ELR (cell line): Measurements from ENCODE around the gene JTB.
A peak's percentile ranks its signal among the peaks of the same experiment; 100 is the strongest.
"Not testable (repeated sequence)": the region's sequence is repeated elsewhere in the genome, so short reads cannot be mapped to it uniquely, and the experiment has no call there.

Experiments
- DNase-seq: peaks from one replicate; pipeline ENCODE4 v3.0.0-alpha.2; 2015; ENCODE audit warnings: low read depth

The JTB gene

DNA sequence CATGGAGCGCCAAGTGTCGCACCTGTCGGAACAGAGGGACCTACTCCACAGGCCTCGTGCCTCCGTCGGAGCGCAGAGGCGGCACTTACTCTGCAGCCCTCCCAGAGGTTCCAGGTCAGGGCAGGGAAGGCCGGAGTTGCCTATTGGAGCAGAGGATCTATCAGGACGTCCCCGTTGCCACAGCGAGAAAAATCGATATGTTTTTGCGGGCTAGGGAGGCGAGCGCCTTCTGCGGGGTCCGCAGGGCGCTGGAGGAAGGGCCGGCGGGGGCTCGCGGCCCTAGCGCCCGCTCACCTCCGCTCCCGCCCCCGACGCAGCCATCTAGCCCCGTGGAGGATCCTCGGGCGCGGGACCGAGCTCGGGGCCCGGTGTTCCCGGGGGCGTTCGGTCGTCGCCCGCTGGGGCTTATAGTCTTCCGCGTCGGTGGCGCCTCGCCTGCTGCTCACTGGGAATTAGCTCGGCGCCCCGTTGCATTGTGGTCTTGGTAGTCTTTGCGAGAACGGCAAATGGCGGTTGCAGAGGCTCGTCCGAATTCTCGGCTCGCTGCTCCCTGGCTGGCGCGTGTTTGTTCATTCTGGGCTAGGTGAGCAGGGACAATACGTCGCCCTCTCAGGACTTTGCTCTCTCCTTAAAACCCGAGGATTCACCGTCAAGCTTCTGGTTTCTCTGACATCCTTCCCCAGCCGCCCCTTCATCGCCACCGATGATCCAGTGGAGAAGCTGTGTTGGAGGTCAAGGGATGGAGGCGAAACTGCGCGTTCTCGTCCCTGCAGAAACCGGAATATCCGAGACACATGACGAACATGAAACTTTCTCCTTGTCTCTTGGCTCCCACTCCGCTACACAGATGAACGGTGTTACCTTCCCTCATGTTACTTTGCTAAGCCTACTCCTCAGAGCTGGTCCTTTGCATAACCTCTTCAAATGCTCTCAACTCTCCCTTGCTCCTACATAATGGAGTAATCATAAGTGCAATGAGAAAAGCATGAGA, at the start of gene JTB:
Gene JTB (minus strand): TSS at position 425 of the 991 bp plus-strand sequence. CDS start 422 bp downstream, at position 3.
- DNase-seq: peak; percentile 89

DNA sequence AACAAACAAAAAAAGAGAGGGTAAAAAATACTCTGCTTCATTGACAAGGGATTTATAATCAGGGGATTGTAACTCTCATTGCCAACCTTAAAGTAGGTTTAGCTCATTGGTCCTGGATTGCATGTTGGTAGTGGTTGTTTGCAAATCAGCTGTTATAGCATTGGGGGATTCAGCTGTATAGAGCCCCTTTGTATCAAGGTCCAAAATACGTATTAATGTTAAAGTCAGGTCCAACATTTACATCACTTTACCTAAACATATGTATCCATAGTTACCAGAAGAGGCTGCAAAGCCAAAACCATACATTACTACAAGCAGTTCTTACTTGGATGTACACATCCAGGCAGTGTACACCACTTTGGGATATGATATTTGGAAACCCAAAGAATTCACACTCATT, 42.5 kb upstream of the JTB start:
- no peak for DNase-seq

DNA sequence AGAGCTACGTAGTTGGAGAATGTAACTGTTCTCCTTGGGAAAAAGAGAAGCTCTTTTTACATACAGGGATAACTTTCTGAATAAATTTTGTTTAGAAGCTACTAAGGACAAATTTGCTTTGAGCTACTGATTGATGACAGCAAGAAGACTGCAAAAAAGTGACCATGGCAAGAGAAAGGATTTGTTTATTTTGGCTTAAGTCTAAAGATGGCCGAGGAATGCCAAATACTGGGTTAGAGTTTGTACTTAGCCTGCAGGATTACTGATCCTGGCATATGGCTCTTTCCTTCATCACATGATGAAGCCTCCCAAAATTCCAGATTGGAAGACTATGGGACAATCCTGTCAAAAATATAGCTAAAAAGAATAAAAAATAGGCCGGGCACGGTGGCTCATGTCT, 41.8 kb upstream of the JTB start:
- no peak for DNase-seq

- DNase-seq: peak; percentile 79
Measured at GRCh38 chr1:154014154-154014907, 36.9 kb upstream of the JTB start.

DNA sequence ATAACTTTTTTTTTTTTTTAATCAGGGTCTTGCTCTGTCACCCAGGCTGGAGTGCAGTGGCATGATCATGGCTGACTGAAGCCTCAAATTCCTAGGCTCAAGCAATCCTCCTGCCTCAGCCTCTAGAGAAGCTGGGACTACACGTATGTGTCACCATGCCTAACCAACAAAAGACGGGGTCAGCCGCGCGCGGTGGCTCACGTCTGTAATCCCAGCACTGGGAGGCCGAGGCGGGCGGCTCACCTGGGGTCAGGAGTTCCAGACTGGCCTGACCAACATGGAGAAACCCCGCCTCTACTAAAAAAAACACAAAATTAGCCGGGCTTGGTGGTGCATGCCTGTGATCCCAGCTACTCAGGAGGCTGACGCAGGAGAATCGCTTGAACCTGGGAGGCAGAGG, 35.1 kb upstream of the JTB start:
- DNase-seq: not testable (repeated sequence)

GRCh38 chr1:154012129-154012528, 34.7 kb upstream of the JTB start:
- no peak for DNase-seq

DNA sequence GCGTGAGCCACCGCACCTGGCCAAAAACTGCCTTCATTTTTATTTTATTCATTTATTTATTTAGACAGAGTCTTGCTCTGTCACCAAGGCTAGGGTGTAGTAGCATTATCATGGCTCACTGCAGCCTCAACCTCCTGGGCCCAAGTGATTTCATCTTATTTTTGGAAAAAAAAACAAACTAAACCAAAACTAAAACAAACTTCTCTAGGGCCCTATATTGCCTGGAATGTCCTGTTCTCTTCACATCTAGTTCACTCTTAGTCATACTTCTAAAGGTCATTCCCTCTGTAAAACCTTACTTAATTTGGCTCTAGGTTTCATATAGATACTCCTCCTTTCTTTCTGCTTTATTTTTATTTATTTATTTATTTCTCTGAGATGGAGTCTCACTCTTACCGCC, 28.7 kb upstream of the JTB start:
- peak; percentile 33 for DNase-seq

DNA sequence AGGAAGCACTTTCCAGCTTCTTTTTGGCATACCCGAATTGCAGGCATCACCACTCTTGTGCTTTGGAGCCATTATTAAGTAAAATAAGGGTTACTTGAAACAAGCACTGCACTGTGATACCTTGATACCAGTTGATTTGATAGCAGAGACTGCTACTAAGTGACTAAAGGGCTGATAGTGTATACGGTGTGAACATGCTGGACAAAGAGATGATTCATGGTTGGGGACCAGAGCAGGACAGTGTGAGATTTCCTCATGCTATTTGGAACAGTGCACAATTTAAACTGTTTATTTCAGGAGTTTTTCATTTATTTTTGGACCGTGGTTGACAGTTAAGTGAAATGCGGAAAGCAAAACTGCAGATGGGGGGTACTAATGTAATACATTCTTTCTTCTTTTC, 22.9 kb upstream of the JTB start:
- DNase-seq: no peak

- DNase-seq: not testable (repeated sequence)
Measured at GRCh38 chr1:153996882-153997281, 19.4 kb upstream of the JTB start.

DNA sequence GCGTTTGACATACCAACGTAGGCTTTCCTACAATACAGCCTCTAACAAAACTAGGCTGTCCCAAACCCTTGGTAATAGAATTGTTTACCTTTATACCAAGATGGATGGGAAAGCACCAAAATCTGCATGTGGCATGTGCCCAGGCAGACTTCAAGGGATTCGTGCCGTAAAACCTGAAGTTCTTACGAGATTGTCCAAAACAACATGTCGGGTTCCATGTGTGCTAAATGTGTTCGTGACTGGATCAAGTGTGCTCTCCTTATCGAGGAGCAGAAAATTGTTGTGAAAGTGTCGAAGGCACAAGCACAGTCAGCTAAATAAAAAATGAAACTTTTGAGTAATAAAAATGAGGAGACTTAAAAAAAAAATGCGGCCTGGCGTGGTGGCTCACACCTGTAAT, 18.2 kb upstream of the JTB start:
- DNase-seq: no peak

GRCh38 chr1:153995202-153995601, 17.7 kb upstream of the JTB start:
- no peak for DNase-seq

- DNase-seq: no peak
Measured at GRCh38 chr1:153991806-153992205, 14.3 kb upstream of the JTB start.

DNA sequence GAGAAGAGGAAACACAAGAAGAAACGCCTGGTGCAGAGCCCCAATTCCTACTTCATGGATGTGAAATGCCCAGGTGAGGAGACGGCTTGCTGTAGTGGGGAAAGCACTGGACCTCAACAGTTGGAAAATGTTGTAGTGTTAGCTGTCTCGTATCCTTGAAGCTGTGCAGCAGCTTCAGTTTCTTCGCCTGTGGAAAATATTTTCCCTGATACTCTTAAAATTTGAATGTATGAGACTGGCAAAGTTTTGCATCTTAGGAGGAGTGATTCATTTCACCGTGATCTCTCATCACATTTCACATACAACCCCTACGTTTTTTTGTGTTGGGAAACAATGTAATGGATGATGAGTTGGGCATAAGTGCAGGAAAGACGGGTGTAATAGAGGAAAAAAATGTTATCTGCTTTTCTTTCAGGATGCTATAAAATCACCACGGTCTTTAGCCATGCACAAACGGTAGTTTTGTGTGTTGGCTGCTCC, 13.7 kb upstream of the JTB start:
- no peak for DNase-seq

DNA sequence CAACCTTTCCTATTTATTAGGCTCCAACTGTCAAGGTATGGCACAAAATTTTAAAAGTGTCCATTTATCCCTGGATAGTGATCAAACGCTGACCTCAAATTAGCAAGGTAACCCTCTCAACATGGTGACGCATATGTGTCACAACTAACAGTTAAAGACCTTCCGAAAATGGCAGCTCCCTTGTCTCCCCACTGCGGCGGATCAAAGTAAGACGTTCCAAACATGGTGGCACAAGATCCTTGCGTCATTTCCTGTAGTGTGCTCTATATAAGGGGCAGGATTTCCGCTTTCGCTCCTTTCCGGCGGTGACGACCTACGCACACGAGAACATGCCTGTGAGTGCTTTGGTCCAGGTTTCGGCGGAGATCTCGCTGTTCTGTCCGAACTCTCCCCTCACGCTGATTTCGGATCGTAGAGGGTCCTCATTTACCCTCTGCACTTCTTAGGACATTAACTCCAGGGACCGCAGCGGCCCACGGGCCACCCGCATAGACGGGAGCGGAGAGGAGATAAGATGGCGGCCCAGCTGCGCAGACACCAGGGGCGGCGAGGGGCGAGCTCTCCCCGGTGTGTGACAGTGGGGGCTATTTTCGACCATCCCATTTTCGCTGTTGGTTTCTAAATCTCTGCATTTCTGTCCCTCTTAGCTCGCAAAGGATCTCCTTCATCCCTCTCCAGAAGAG, 13.1 kb upstream of the JTB start, which contains the start of gene RPS27:
Gene RPS27 (plus strand): TSS at position 295 of the 683 bp plus-strand sequence. CDS start 35 bp downstream, at position 330.
- peak; percentile 99 for DNase-seq

- no peak for DNase-seq
Measured at GRCh38 chr1:153987621-153988020, 10.1 kb upstream of the JTB start.

DNA sequence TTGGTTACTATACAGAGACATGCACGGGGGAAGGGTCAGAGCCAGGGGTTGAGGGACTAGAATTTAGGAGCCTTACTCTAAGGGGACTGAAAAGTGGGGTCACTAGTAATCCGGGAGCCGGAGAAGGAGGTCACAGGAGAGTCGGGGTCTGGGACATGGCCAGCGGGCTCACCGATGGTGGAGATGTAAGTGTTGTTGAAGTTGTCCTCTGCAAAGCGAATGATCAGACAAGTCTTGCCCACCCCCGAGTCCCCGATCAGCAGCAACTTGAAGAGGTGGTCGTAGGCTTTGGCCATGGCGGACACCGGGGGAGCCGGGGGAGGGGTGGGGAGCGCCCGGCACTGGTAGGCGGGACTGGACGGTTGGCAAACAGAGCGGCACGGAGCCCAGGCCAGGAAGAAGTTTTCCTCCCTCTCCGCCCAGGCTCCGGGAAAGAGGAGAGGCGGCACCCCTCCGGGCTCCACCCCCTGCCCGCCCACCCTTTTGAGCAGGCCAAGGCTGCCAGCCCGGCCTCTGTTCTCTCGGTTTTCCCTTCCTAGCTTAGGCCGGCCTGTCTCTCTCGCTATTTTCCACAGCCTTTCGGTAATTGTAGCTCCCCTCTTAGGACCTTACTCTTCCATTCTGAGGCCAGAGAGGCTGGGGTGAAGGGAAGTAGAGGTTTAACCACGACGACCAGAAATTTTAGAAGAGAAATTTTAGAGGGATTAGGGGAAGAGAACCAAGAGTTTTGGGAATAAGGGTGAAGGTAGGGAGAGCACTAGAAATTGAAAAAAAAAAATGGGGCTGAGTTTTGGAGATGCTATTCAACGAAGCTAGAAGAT, 8.7 kb upstream of the JTB start, which contains the start of gene RAB13:
Gene RAB13 (minus strand): TSS at position 399 of the 821 bp plus-strand sequence. CDS start 103 bp downstream, at position 296.
- peak; percentile 92 for DNase-seq

- DNase-seq: peak; percentile 86
Measured at GRCh38 chr1:153985341-153985912, 8.0 kb upstream of the JTB start.

DNA sequence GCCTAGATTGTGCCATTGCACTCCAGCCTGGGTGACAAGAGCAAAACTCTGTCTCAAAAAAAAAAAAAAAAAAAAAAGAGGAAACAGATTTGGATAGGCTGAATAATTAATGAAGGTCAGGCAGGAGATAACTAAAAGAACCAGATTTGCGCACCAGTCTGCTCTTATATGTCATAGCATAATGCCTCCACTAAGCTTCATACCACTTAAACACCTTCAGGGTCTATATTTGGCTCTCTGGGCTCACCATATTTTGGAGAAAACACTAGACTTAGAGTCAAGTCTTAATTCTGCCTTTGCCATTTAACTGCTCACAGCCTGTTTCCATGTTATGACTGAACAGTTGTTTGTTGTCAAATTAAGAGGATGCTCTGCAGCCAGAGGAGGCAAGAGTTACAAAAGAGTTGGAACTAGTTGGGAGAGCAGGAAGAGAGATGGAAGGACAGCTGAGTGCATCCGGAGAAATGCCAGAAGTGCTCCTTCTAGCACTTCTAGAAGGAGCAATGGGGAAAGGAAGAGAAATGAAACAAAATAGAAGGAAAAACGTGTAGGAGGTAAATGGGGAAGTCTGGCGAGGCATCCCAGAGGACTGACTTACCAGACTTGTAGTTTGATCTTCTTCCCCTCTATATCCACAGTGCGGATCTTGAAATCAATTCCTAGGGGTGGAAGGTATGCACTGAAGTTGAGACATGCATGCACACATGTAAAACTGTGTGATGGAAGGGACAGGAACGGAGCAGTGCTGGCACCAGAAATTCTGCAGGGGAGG, 6.8 kb upstream of the JTB start:
- DNase-seq: no peak

GRCh38 chr1:153981735-153982134, 4.3 kb upstream of the JTB start:
- DNase-seq: not testable (repeated sequence)

DNA sequence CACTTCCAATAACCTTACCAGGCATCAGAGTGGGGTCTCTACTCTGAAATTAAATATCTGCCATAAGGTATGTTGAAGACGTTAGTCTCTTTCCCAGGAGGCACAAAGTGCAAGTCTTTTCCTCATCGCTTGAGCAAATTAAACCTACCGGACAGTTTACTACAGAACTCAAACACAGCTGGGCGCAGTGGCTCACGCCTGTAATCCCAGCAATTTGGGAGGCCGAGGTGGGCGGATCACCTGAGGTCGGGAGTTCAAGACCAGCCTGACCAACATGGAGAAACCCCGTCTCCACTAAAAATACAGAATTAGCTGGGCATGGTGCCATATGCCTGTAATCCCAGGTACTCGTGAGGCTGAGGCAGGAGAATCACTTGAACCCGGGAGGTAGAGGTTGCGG, 1.6 kb upstream of the JTB start:
- DNase-seq: not testable (repeated sequence)
